Stomach (tissue), 9 donors: Measurements from ENCODE around the gene EEIG1. TPM values are rescaled to one million over a fixed set of nuclear protein-coding genes. Genes with fewer than 3 reads are reported as not detected.

ENCODE experiments used
- DNase-seq, 2 donors: peaks; one replicate each; pipeline versions ENCODE4 v3.0.0 to v3.0.0-alpha.2; 2013 to 2019
- H3K27ac ChIP-seq, 5 donors: fragments of 200-600 bp in 4 of 5; sonication (generic) in 4 of 5; one replicate each; pipeline ENCODE4 v1.5.1; 2013 to 2019; ENCODE audit warnings: mild to moderate bottlenecking in 1 of 5, moderate library complexity in 1 of 5
- H3K27me3 ChIP-seq, 3 donors: fragments of 200-600 bp; sonication (generic); one replicate each; pipeline ENCODE4 v1.5.1; 2017 to 2019; ENCODE audit warnings: mixed run types in 1 of 3
- H3K36me3 ChIP-seq, 4 donors: fragments of 200-600 bp; sonication (generic); 1 replicate in 3 of 4; 2 replicates in 1 of 4; pipeline ENCODE4 v1.5.1; 2016 to 2019
- H3K4me1 ChIP-seq, 4 donors: fragments of 200-600 bp; sonication (generic); one replicate each; pipeline ENCODE4 v1.5.1; 2016 to 2019
- H3K4me3 ChIP-seq, 4 donors: fragments of 200-600 bp; sonication (generic) in 3 of 4; one replicate each; pipeline ENCODE4 v1.5.1; 2016 to 2019; ENCODE audit warnings: mild to moderate bottlenecking in 1 of 4
- H3K9me3 ChIP-seq, 4 donors: fragments of 200-600 bp; sonication (generic); one replicate each; pipeline ENCODE4 v1.5.1; 2016 to 2019
- EP300 ChIP-seq: sonication (generic); formaldehyde crosslinking; IDR thresholded peaks from one replicate; pipeline ENCODE4 v1.6.1; 2017; ENCODE audit warnings: antibody characterized with exemption
- POLR2A ChIP-seq, 4 donors: fragments of 450-650 bp; IDR thresholded peaks; one replicate each; pipeline ENCODE4 v1.6.1; 2016; ENCODE audit warnings: antibody characterized with exemption in 4 of 4, control low read depth in 2 of 4, mild to moderate bottlenecking in 1 of 4, moderate library complexity in 1 of 4
- POLR2AphosphoS5 ChIP-seq, 3 donors: sonication (generic); formaldehyde crosslinking; IDR thresholded peaks; one replicate each; pipeline ENCODE4 v1.6.1; 2016; ENCODE audit warnings: antibody characterized with exemption in 3 of 3
- WGBS, 5 donors: extraction: QIAGEN DNeasy Blood & Tissue Kit in 3 of 5; methylation state at CpG; one replicate each; pipeline versions ENCODE4 v1.1.5 to v1.1.7; 2013 to 2018; 5-methylcytosine and 5-hydroxymethylcytosine counted together
- intact Hi-C: fragments of 100-400 bp; cut with DNase I; formaldehyde crosslinking; loops from one replicate; pipeline ENCODE4 v1.15.1; 2023; ENCODE audit warnings: low total_unique reads
- polyA plus RNA-seq, 3 donors: library from polyadenylated mRNA; stranded (reverse); fragments of 200-250 nt; gene quantifications; one replicate each; pipeline ENCODE4 v1.2.3, GENCODE V29; 2013
- total RNA-seq, 5 donors: library from RNA; depleted of rRNA; stranded (reverse); fragments of >200 nt; gene quantifications; one replicate each; pipeline versions ENCODE4 v1.1.0 to v1.2.3, GENCODE V29; 2014 to 2016
- TF ChIP-seq, protein P1 (sequence below), 7 experiments: fragments of 450-650 bp in 4 of 7; fragments of 200-600 bp in 3 of 7; sonication (generic) in 3 of 7; IDR thresholded peaks; one replicate each; pipeline ENCODE4 v1.5.1; 2016 to 2019; ENCODE audit warnings: antibody characterized with exemption in 7 of 7, control low read depth in 2 of 7, mild to moderate bottlenecking in 1 of 7
- donor health status: healthy with polysubstance abuse.
- donor health status: Bipolar disorder and iron deficiency.
- donor health status: healthy.

The EEIG1 gene
- total and polyA plus RNA-seq, 8 donors = 24.4 to 406 (median 75.8) TPM

DNA sequence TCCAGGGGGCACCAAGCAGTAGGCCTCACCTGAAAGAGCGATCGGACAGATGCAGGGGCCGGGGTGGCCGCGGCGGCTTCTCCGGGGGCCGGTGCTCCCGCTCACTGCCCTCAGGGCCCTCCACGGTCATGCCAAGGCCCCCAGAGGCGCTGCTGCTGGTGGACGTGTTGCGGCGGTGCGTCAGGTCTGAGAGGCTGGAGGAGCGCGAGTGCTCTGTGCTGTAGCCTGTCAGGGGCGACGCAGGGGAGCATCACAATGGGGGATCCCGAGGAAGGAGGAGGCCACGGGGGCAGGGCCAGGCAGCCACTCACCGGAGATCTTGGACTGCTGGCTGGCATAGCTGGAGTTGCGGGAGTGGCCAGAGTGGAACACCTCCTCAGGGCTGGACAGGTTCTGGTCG, 35.5 kb downstream of the EEIG1 start:
- intact Hi-C loops = no loop called here

DNA sequence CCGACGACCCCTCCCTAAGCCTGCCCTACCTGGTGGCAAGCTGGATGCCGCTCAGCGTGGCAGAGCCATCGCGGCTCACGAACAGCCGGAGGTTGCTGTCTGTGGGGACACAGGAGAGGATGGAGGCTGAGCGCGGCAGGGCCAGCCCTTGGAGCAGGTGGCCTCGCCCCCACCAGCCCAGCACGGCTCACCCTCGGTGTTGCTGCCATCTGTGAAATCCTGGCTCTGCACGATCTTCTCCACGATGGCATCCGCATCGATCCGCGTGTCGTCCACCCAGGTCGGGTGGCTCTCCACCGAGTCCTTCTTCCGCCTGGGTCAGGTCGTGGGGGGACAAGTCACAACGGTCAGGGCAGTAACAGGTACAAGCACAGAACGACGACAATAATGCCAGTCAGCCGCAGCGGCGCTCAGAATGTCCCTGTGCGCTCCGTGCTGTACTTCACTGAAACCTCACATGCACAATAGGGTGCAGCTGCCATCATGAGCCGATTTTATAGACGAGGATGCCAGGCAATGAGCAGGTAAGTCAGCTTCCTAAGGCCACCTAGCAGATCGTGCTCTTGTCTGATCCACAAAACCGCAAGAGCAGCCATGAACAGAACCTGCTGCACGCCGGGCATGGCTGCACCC, 36.1 kb downstream of the EEIG1 start:
- WGBS, 5 donors = 91 to 93% (median 92%) methylated on average over 26 to 38 of the region's 38 CpGs
- Histone ChIP-seq H3K9me3 (no peaks in the 10 kb centered on the region), H3K4me1 (peaks cover 10 to 58% (median 38%) of the 10 kb centered on the region in 4 donors), H3K36me3 (peaks cover 44 to 97% (median 75%) of the 10 kb centered on the region in 4 donors), H3K27ac (peak overlapping the region in 3 of 5 donors; percentile 9 to 46 (median 40)), H3K27me3 (no peaks in the 10 kb centered on the region), H3K4me3 (no peak overlapping the region)
- intact Hi-C loops = loop anchor here (5.0 kb wide), 1 partner anchor 93 kb away; no protein-coding TSS in a partner anchor
- no peak for DNase-seq
- TF ChIP-seq POLR2AphosphoS5 (IDR thresholded peaks at IDR 0.05) (no peak), EP300 (no peak)

More for the DNA sequence above, 35.5 kb downstream of the EEIG1 start:
- Histone ChIP-seq H3K36me3 (peaks cover 44 to 97% (median 75%) of the 10 kb centered on the region in 4 donors), H3K4me1 (peaks cover 14 to 64% (median 43%) of the 10 kb centered on the region in 4 donors), H3K27me3 (no peaks in the 10 kb centered on the region), H3K4me3 (no peak overlapping the region), H3K27ac (peak overlapping the region in 1 of 5 donors; percentile 9), H3K9me3 (no peaks in the 10 kb centered on the region)
- DNase-seq = no peak
- TF ChIP-seq EP300 (no peak), POLR2A (IDR thresholded peaks at IDR 0.05) (no peak), POLR2AphosphoS5 (IDR thresholded peaks at IDR 0.05) (no peak)
- TF ChIP-seq, protein P1, sequence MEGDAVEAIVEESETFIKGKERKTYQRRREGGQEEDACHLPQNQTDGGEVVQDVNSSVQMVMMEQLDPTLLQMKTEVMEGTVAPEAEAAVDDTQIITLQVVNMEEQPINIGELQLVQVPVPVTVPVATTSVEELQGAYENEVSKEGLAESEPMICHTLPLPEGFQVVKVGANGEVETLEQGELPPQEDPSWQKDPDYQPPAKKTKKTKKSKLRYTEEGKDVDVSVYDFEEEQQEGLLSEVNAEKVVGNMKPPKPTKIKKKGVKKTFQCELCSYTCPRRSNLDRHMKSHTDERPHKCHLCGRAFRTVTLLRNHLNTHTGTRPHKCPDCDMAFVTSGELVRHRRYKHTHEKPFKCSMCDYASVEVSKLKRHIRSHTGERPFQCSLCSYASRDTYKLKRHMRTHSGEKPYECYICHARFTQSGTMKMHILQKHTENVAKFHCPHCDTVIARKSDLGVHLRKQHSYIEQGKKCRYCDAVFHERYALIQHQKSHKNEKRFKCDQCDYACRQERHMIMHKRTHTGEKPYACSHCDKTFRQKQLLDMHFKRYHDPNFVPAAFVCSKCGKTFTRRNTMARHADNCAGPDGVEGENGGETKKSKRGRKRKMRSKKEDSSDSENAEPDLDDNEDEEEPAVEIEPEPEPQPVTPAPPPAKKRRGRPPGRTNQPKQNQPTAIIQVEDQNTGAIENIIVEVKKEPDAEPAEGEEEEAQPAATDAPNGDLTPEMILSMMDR (IDR thresholded peaks at IDR 0.05) = no peak
- 72 to 95% (median 91%) methylated on average over 3 to 24 of the region's 24 CpGs for WGBS, 5 donors

GRCh38 chr9:127943731-127944144, 37.1 kb downstream of the EEIG1 start:
- peaks cover 44 to 92% (median 73%) of the 10 kb centered on the region in 4 donors for H3K36me3 ChIP-seq
- TF ChIP-seq POLR2AphosphoS5 (IDR thresholded peaks at IDR 0.05) (peak in 1 of 3 donors; percentile 66), POLR2A (IDR thresholded peaks at IDR 0.05) (no peak), EP300 (no peak)
- TF ChIP-seq, protein P1 (IDR thresholded peaks at IDR 0.05) = peak in 5 of 7 experiments; percentile 90 to 93 (median 92)
- H3K9me3 ChIP-seq = no peaks in the 10 kb centered on the region
- peaks cover 10 to 55% (median 34%) of the 10 kb centered on the region in 4 donors for H3K4me1 ChIP-seq
- H3K4me3 ChIP-seq = no peak overlapping the region
- peak; percentile 87 to 93 for DNase-seq
- 27 to 45% (median 36%) methylated on average over 6 to 13 of the region's 13 CpGs for WGBS, 5 donors
- no peaks in the 10 kb centered on the region for H3K27me3 ChIP-seq
- peak overlapping the region in 3 of 5 donors; percentile 9 to 46 (median 40) for H3K27ac ChIP-seq
- intact Hi-C loops = loop anchor here (5.0 kb wide), 1 partner anchor 94 kb away; no protein-coding TSS in a partner anchor

DNA sequence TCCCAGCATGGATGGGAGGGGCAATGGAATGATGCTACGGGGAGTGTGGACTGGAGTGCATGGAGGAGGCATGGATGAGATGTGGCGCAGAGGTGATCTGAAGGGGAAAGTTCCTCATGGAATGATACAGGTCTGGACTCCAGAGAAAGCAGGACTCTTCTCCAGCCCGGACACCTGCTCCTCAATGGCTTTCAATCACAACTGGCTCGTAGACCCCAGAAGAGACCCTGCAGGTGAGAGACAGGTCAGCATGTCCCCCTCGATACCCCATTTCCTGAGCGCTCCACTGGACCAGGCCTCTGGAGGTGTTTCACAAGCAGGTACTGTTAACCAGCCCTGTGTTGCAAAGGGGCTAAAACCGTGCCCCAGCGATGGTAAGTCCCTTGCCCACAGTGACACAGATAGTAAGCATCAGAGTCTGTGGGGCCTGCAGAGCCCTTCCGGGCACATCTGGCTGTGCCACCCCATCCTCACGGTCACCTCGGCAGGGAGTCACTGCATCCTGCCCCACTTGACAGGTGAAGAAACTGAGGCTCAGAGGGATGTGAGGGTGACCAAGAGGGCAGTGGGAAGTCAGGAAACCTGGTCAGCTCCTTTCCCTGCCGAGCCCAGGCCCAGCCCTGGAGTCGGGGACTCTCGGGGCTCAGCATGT, 37.7 kb downstream of the EEIG1 start:
- H3K4me3 ChIP-seq = no peak overlapping the region
- peaks cover 16 to 61% (median 36%) of the 10 kb centered on the region in 4 donors for H3K4me1 ChIP-seq
- WGBS, 5 donors = 76 to 85% (median 81%) methylated on average over 13 to 14 of the region's 14 CpGs
- TF ChIP-seq, protein P1 (IDR thresholded peaks at IDR 0.05) = peak in 1 of 7 experiments; percentile 77
- TF ChIP-seq EP300 = no peak
- no peak for TF ChIP-seq POLR2AphosphoS5 (IDR thresholded peaks at IDR 0.05)
- no peaks in the 10 kb centered on the region for H3K27me3 ChIP-seq
- H3K9me3 ChIP-seq = no peaks in the 10 kb centered on the region
- intact Hi-C loops = loop anchor here (5.0 kb wide), 1 partner anchor 94 kb away; no protein-coding TSS in a partner anchor
- H3K36me3 ChIP-seq = peaks cover 44 to 86% (median 67%) of the 10 kb centered on the region in 4 donors
- no peak for DNase-seq
- peak overlapping the region in 2 of 5 donors; percentile 9 to 40 for H3K27ac ChIP-seq
